Dendritic cell treated with granulocyte-macrophage colony-stimulating factor and Interleukin-4, amounts not matched to agents 40 ng/mL and 50 ng/mL, for 4 days (primary cell): ENCODE data around the gene GNA14.
"Not testable (repeated sequence)": the region's sequence is repeated elsewhere in the genome, so short reads cannot be mapped to it uniquely, and the experiment has no call there.

ENCODE experiments used
- H3K27ac Mint-ChIP-seq: one replicate; pipeline ENCODE4 v1.8.0; 2022; ENCODE audit warnings: mild to moderate bottlenecking, mixed read lengths
- H3K27me3 Mint-ChIP-seq: one replicate; pipeline ENCODE4 v1.8.0; 2022; ENCODE audit warnings: mild to moderate bottlenecking, mixed read lengths
- H3K36me3 Mint-ChIP-seq: one replicate; pipeline ENCODE4 v1.8.0; 2022; ENCODE audit warnings: low read depth, mixed read lengths
- H3K4me1 Mint-ChIP-seq: one replicate; pipeline ENCODE4 v1.8.0; 2022; ENCODE audit warnings: low read depth, mixed read lengths
- H3K4me3 Mint-ChIP-seq: one replicate; pipeline ENCODE4 v1.8.0; 2022; ENCODE audit warnings: mild to moderate bottlenecking, moderate library complexity, mixed read lengths
- H3K9me3 Mint-ChIP-seq: one replicate; pipeline ENCODE4 v1.8.0; 2022; ENCODE audit warnings: mixed read lengths
- intact Hi-C: fragments of 100-400 bp; cut with micrococcal nuclease; formaldehyde crosslinking; loops from one replicate; pipeline ENCODE4 v1.15.0; 2022

The GNA14 gene

GRCh38 chr9:77490279-77490678 lies 157.8 kb downstream of the GNA14 start:
- intact Hi-C loops, H3K4me3 Mint-ChIP-seq, H3K36me3 Mint-ChIP-seq, H3K27me3 Mint-ChIP-seq, H3K27ac Mint-ChIP-seq: not testable (repeated sequence)
- H3K9me3 Mint-ChIP-seq = peaks cover 25% of the 10 kb centered on the region
- peaks cover 12% of the 10 kb centered on the region for H3K4me1 Mint-ChIP-seq

GRCh38 chr9:77489405-77490163 lies 158.5 kb downstream of the GNA14 start:
- H3K27ac Mint-ChIP-seq, intact Hi-C loops, H3K27me3 Mint-ChIP-seq, H3K36me3 Mint-ChIP-seq: not testable (repeated sequence)
- peaks cover 12% of the 10 kb centered on the region for H3K4me1 Mint-ChIP-seq
- H3K9me3 Mint-ChIP-seq = peaks cover 25% of the 10 kb centered on the region
- H3K4me3 Mint-ChIP-seq = peak overlapping the region; percentile 60

- H3K4me1 Mint-ChIP-seq = peaks cover 12% of the 10 kb centered on the region
- peaks cover 1% of the 10 kb centered on the region for H3K27me3 Mint-ChIP-seq
- no peaks in the 10 kb centered on the region for H3K36me3 Mint-ChIP-seq
- H3K4me3 Mint-ChIP-seq = no peak overlapping the region
- intact Hi-C loops = no loop called here
- H3K27ac Mint-ChIP-seq = no peak overlapping the region
- peaks cover 25% of the 10 kb centered on the region for H3K9me3 Mint-ChIP-seq
Measured at GRCh38 chr9:77488439-77489126, 159.5 kb downstream of the GNA14 start.

GRCh38 chr9:77486968-77487367 lies 161.2 kb downstream of the GNA14 start:
- Mint-ChIP-seq H3K9me3 (peaks cover 36% of the 10 kb centered on the region), H3K27me3 (peaks cover 1% of the 10 kb centered on the region), H3K27ac (no peak overlapping the region), H3K4me1 (peaks cover 12% of the 10 kb centered on the region), H3K36me3 (no peaks in the 10 kb centered on the region), H3K4me3 (no peak overlapping the region)
- intact Hi-C loops = no loop called here

- Mint-ChIP-seq H3K36me3 (no peaks in the 10 kb centered on the region), H3K4me1 (peaks cover 12% of the 10 kb centered on the region), H3K9me3 (peaks cover 36% of the 10 kb centered on the region), H3K27ac (no peak overlapping the region), H3K27me3 (peaks cover 1% of the 10 kb centered on the region), H3K4me3 (no peak overlapping the region)
- intact Hi-C loops = no loop called here
Measured at GRCh38 chr9:77486463-77486862, 161.7 kb downstream of the GNA14 start.

GRCh38 chr9:77475641-77476473 lies 172.3 kb downstream of the GNA14 start:
- H3K27ac Mint-ChIP-seq = no peak overlapping the region
- peaks cover 8% of the 10 kb centered on the region for H3K9me3 Mint-ChIP-seq
- H3K4me1 Mint-ChIP-seq = no peaks in the 10 kb centered on the region
- no peak overlapping the region for H3K4me3 Mint-ChIP-seq
- no peaks in the 10 kb centered on the region for H3K36me3 Mint-ChIP-seq
- intact Hi-C loops = no loop called here
- H3K27me3 Mint-ChIP-seq = no peaks in the 10 kb centered on the region

- Mint-ChIP-seq H3K36me3 (no peaks in the 10 kb centered on the region), H3K9me3 (peaks cover 8% of the 10 kb centered on the region), H3K4me3 (no peak overlapping the region), H3K4me1 (no peaks in the 10 kb centered on the region), H3K27ac (no peak overlapping the region), H3K27me3 (no peaks in the 10 kb centered on the region)
- intact Hi-C loops = no loop called here
Measured at GRCh38 chr9:77474936-77475335, 173.2 kb downstream of the GNA14 start.

- H3K27me3 Mint-ChIP-seq = no peaks in the 10 kb centered on the region
- intact Hi-C loops = no loop called here
- H3K36me3 Mint-ChIP-seq = no peaks in the 10 kb centered on the region
- H3K27ac Mint-ChIP-seq = no peak overlapping the region
- peaks cover 8% of the 10 kb centered on the region for H3K9me3 Mint-ChIP-seq
- H3K4me1 Mint-ChIP-seq = no peaks in the 10 kb centered on the region
- H3K4me3 Mint-ChIP-seq = no peak overlapping the region
Measured at GRCh38 chr9:77472646-77473045, 175.5 kb downstream of the GNA14 start.

GRCh38 chr9:77471572-77471971 lies 176.6 kb downstream of the GNA14 start:
- Mint-ChIP-seq H3K27me3 (no peaks in the 10 kb centered on the region), H3K36me3 (no peaks in the 10 kb centered on the region), H3K4me3 (no peak overlapping the region), H3K27ac (no peak overlapping the region), H3K4me1 (no peaks in the 10 kb centered on the region), H3K9me3 (peaks cover 8% of the 10 kb centered on the region)
- intact Hi-C loops = no loop called here

GRCh38 chr9:77469515-77470231 lies 178.4 kb downstream of the GNA14 start:
- intact Hi-C loops = no loop called here
- H3K4me3 Mint-ChIP-seq = no peak overlapping the region
- peaks cover 8% of the 10 kb centered on the region for H3K9me3 Mint-ChIP-seq
- H3K36me3 Mint-ChIP-seq = no peaks in the 10 kb centered on the region
- no peaks in the 10 kb centered on the region for H3K4me1 Mint-ChIP-seq
- H3K27ac Mint-ChIP-seq = no peak overlapping the region
- no peaks in the 10 kb centered on the region for H3K27me3 Mint-ChIP-seq

GRCh38 chr9:77464661-77465060 lies 183.5 kb downstream of the GNA14 start:
- H3K27ac Mint-ChIP-seq = no peak overlapping the region
- no peak overlapping the region for H3K4me3 Mint-ChIP-seq
- H3K9me3 Mint-ChIP-seq = no peaks in the 10 kb centered on the region
- H3K27me3 Mint-ChIP-seq = peaks cover 2% of the 10 kb centered on the region
- H3K36me3 Mint-ChIP-seq = no peaks in the 10 kb centered on the region
- no peaks in the 10 kb centered on the region for H3K4me1 Mint-ChIP-seq
- intact Hi-C loops = no loop called here

GRCh38 chr9:77463151-77463550 lies 185.0 kb downstream of the GNA14 start:
- Mint-ChIP-seq H3K4me1 (no peaks in the 10 kb centered on the region), H3K9me3 (no peaks in the 10 kb centered on the region), H3K27ac (no peak overlapping the region), H3K4me3 (no peak overlapping the region), H3K27me3 (peaks cover 2% of the 10 kb centered on the region), H3K36me3 (no peaks in the 10 kb centered on the region)
- intact Hi-C loops = no loop called here

- Mint-ChIP-seq H3K27me3 (peaks cover 2% of the 10 kb centered on the region), H3K36me3 (no peaks in the 10 kb centered on the region), H3K9me3 (no peaks in the 10 kb centered on the region), H3K27ac (no peak overlapping the region), H3K4me1 (peaks cover 1% of the 10 kb centered on the region), H3K4me3 (no peak overlapping the region)
- intact Hi-C loops = no loop called here
Measured at GRCh38 chr9:77462066-77462465, 186.1 kb downstream of the GNA14 start.
